Measurements from ENCODE around the gene IFT80. TPM values are rescaled to one million over a fixed set of nuclear protein-coding genes. Genes with fewer than 3 reads are reported as not detected.

Gene IFT80
- total RNA-seq, 1 donor from 2014 or later, result 35.2 TPM

DNA sequence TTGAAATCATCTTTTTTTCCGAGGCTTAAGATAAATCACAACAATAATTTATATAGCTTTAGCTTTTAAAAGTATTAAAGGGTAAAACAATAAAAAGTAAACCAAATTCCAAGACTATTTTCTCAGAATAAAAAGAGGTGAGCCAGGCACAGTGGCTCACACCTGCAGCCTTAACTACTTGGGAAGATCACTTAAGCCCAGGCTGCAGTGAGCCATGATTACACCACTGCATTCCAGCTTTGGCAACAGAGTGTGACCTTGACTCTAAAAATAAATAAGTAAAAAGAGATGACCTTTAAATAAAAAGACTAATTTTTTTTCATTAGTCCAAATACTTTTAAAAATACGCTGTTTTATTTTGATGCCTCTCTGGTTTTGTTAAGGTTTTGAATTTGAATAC lies 119.4 kb downstream of the IFT80 start:
- DNase-seq (ENCODE audit: low spot score in 2 of 2, unreplicated experiment in 2 of 2), result no peak
- no peaks in the 10 kb centered on the region for H3K27me3 Mint-ChIP-seq (ENCODE audit: low read depth)

DNA sequence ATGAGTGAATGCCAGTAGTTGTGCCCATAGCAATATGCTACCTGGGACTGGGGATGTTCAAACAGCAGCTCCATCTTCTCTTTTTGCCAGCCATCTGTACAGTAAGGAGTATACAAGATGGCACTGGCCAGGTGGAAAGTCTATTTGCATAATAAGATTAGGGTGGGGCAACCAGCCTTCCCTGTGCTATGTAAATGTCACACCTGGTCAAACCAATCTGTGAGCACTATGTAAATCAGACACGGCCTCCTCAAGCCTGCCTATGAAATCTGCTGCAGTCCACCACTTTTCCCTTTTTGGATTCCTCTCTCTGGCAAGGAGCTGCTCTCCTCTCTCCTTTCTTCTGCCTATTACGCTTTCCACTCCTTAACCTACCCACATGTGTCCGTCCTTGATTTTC lies 120.8 kb downstream of the IFT80 start:
- Mint-ChIP-seq H3K4me1 (no peaks in the 10 kb centered on the region), H3K27ac (no peak overlapping the region), H3K36me3 (peaks cover 15% of the 10 kb centered on the region), H3K27me3 (ENCODE audit: low read depth) (no peaks in the 10 kb centered on the region), H3K9me3 (no peaks in the 10 kb centered on the region), H3K4me3 (no peak overlapping the region)
- DNase-seq (ENCODE audit: low spot score in 2 of 2, unreplicated experiment in 2 of 2), result no peak
- TF ChIP-seq, protein P1, sequence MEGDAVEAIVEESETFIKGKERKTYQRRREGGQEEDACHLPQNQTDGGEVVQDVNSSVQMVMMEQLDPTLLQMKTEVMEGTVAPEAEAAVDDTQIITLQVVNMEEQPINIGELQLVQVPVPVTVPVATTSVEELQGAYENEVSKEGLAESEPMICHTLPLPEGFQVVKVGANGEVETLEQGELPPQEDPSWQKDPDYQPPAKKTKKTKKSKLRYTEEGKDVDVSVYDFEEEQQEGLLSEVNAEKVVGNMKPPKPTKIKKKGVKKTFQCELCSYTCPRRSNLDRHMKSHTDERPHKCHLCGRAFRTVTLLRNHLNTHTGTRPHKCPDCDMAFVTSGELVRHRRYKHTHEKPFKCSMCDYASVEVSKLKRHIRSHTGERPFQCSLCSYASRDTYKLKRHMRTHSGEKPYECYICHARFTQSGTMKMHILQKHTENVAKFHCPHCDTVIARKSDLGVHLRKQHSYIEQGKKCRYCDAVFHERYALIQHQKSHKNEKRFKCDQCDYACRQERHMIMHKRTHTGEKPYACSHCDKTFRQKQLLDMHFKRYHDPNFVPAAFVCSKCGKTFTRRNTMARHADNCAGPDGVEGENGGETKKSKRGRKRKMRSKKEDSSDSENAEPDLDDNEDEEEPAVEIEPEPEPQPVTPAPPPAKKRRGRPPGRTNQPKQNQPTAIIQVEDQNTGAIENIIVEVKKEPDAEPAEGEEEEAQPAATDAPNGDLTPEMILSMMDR (IDR thresholded peaks at IDR 0.05; ENCODE audit: unreplicated experiment), result no peak

More for the DNA sequence above, 119.4 kb downstream of the IFT80 start:
- TF ChIP-seq, protein P1 (IDR thresholded peaks at IDR 0.05; ENCODE audit: unreplicated experiment), result no peak
- no peak overlapping the region for H3K4me3 Mint-ChIP-seq
- no peaks in the 10 kb centered on the region for H3K9me3 Mint-ChIP-seq
- H3K27ac Mint-ChIP-seq, result no peak overlapping the region
- H3K4me1 Mint-ChIP-seq, result no peaks in the 10 kb centered on the region
- H3K36me3 Mint-ChIP-seq, result peaks cover 12% of the 10 kb centered on the region

GRCh38 chr3:160265088-160265487 lies 133.9 kb downstream of the IFT80 start:
- no peaks in the 10 kb centered on the region for H3K27me3 Mint-ChIP-seq (ENCODE audit: low read depth)
- no peak overlapping the region for H3K4me3 Mint-ChIP-seq
- no peaks in the 10 kb centered on the region for H3K4me1 Mint-ChIP-seq
- DNase-seq (ENCODE audit: low spot score in 2 of 2, unreplicated experiment in 2 of 2), result no peak
- H3K27ac Mint-ChIP-seq, result no peak overlapping the region
- H3K36me3 Mint-ChIP-seq, result peaks cover 10% of the 10 kb centered on the region
- H3K9me3 Mint-ChIP-seq, result no peaks in the 10 kb centered on the region
- TF ChIP-seq, protein P1 (IDR thresholded peaks at IDR 0.05; ENCODE audit: unreplicated experiment), result no peak

DNA sequence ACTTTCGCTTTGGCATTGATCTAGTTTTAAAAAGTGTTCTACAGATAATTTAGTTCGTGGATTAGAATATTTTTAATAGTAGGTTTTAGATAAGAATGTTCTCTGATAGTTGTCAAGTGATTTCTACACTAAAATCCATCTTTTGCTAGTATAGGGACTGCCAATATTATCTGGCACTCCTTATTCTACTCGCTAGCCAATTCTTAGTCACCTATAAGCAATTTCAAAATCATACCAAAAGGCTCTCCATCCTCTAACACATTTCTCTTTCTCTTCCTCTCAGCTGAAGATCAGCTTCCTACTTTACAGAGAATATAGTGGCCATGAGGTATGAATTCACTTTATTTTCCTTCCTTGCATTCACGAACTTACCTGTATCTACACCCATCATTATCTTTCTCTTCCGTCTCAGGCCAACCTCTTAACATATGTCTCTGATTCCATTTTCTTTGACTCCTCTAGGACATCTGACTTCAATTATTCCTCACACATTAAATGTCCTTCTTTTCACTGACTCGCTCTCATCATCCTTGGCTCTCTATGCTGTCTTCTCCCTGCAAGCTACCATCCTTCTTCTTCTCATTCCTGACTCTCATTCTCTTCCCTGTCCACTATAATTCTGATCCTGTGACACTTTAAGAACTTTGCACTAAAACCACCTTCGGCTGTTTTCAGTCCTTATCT lies 138.3 kb downstream of the IFT80 start:
- no peak for DNase-seq (ENCODE audit: low spot score in 2 of 2, unreplicated experiment in 2 of 2)
- TF ChIP-seq, protein P1 (IDR thresholded peaks at IDR 0.05; ENCODE audit: unreplicated experiment), result no peak
- H3K27ac Mint-ChIP-seq, result no peak overlapping the region

GRCh38 chr3:160259589-160259988 lies 139.4 kb downstream of the IFT80 start:
- DNase-seq (ENCODE audit: low spot score in 2 of 2, unreplicated experiment in 2 of 2), result no peak
- no peaks in the 10 kb centered on the region for H3K27me3 Mint-ChIP-seq (ENCODE audit: low read depth)
- no peaks in the 10 kb centered on the region for H3K9me3 Mint-ChIP-seq
- TF ChIP-seq, protein P1 (IDR thresholded peaks at IDR 0.05; ENCODE audit: unreplicated experiment), result no peak
- H3K27ac Mint-ChIP-seq, result no peak overlapping the region
- peaks cover 10% of the 10 kb centered on the region for H3K36me3 Mint-ChIP-seq
- H3K4me3 Mint-ChIP-seq, result no peak overlapping the region
- no peaks in the 10 kb centered on the region for H3K4me1 Mint-ChIP-seq

More for the DNA sequence above, 138.3 kb downstream of the IFT80 start:
- Mint-ChIP-seq H3K36me3 (peaks cover 14% of the 10 kb centered on the region), H3K4me3 (no peak overlapping the region), H3K4me1 (no peaks in the 10 kb centered on the region), H3K27me3 (ENCODE audit: low read depth) (no peaks in the 10 kb centered on the region), H3K9me3 (no peaks in the 10 kb centered on the region)
